Measurements from ENCODE around the gene STRN4. TPM values are rescaled to one million over a fixed set of nuclear protein-coding genes. Genes with fewer than 3 reads are reported as not detected.

Gene STRN4
- total and polyA plus RNA-seq, 2 donors (not counting 1 experiment from before 2014, with no cell fraction given): 111 to 112 TPM

GRCh38 chr19:46715975-46716671, 30.1 kb downstream of the STRN4 start:
- Histone ChIP-seq H3K4me1 (ENCODE audit: control insufficient read depth in 2 of 2, insufficient read depth in 2 of 2, low read length in 2 of 2) (peaks cover 47 to 64% of the 10 kb centered on the region in 2 donors), H3K27ac (ENCODE audit: low read length in 2 of 2) (peak overlapping the region; percentile 82 to 89), H3K4me3 (ENCODE audit: control extremely low read depth in 1 of 5, extremely low read depth in 1 of 5, insufficient read depth in 1 of 5, low read depth in 2 of 5, low read length in 4 of 5) (peak overlapping the region; percentile 77 to 99 (median 92)), H3K9ac (ENCODE audit: low read length) (peak overlapping the region; percentile 92), H3K36me3 (replicated peaks in 1 of 2; ENCODE audit: control extremely low read depth in 1 of 2, control insufficient read depth in 1 of 2, extremely low read depth in 1 of 2, insufficient read depth in 2 of 2, low read length in 1 of 2) (peaks cover 0 to 20% of the 10 kb centered on the region in 2 experiments), H2AFZ (ENCODE audit: insufficient read depth, low read depth, low read length, poor library complexity, severe bottlenecking) (peak overlapping the region; percentile 74), H3K79me2 (ENCODE audit: control insufficient read depth, insufficient read depth, low read length) (peaks cover 64% of the 10 kb centered on the region), H3K27me3 (replicated peaks in 1 of 4; ENCODE audit: control extremely low read depth in 1 of 4, control insufficient read depth in 3 of 4, insufficient read depth in 4 of 4, low read length in 3 of 4) (no peaks in the 10 kb centered on the region), H4K20me1 (ENCODE audit: control insufficient read depth, insufficient read depth, low read length, poor library complexity, severe bottlenecking) (peaks cover 36% of the 10 kb centered on the region), H3K4me2 (replicated peaks; ENCODE audit: low read depth, low read length, poor library complexity, severe bottlenecking) (peak overlapping the region; percentile 94), H3K9me3 (ENCODE audit: control extremely low read depth in 1 of 3, control insufficient read depth in 2 of 3, insufficient read depth in 1 of 3, low read length in 2 of 3) (no peaks in the 10 kb centered on the region)
- DNase-seq: peak; percentile 25
- Mint-ChIP-seq H3K4me3 (peak overlapping the region; percentile 97), H3K9me3 (ENCODE audit: insufficient read depth) (no peaks in the 10 kb centered on the region), H3K4me1 (peaks cover 56% of the 10 kb centered on the region), H3K27ac (peak overlapping the region; percentile 95), H3K27me3 (no peaks in the 10 kb centered on the region)
- ChIA-PET POLR2A (interaction anchor here (0.6 to 0.7 kb wide), 3 partner anchors 101 to 114 kb away, joined by 3 to 7 read pairs (median 3); no protein-coding TSS in a partner anchor), CTCF (interaction anchor here (4.2 to 4.4 kb wide), 2 partner anchors 12 to 13 kb away, joined by 55 to 65 read pairs; no protein-coding TSS in a partner anchor)
- ATAC-seq (ENCODE audit: low read depth): no peak
- intact Hi-C loops (cut with micrococcal nuclease): loop anchor here (2.0 to 5.0 kb wide), 2 partner anchors 71 to 99 kb away; no protein-coding TSS in a partner anchor
- TF ChIP-seq, protein P1, sequence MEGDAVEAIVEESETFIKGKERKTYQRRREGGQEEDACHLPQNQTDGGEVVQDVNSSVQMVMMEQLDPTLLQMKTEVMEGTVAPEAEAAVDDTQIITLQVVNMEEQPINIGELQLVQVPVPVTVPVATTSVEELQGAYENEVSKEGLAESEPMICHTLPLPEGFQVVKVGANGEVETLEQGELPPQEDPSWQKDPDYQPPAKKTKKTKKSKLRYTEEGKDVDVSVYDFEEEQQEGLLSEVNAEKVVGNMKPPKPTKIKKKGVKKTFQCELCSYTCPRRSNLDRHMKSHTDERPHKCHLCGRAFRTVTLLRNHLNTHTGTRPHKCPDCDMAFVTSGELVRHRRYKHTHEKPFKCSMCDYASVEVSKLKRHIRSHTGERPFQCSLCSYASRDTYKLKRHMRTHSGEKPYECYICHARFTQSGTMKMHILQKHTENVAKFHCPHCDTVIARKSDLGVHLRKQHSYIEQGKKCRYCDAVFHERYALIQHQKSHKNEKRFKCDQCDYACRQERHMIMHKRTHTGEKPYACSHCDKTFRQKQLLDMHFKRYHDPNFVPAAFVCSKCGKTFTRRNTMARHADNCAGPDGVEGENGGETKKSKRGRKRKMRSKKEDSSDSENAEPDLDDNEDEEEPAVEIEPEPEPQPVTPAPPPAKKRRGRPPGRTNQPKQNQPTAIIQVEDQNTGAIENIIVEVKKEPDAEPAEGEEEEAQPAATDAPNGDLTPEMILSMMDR (IDR thresholded peaks at IDR 0.05): no peak
- TF ChIP-seq EZH2 (IDR thresholded peaks at IDR 0.05; ENCODE audit: borderline replicate concordance, insufficient read depth, low read depth, low read length, poor library complexity, severe bottlenecking): no peak
- 1% methylated on average over 42 of the region's 42 CpGs for WGBS (ENCODE audit: insufficient coverage)

- DNase-seq (no peak), ATAC-seq (ENCODE audit: low read depth) (no peak)
- POLR2A ChIA-PET: interaction anchor here (0.6 kb wide), 2 partner anchors 21 to 101 kb away, joined by 3 read pairs; no protein-coding TSS in a partner anchor
- H3K79me2 ChIP-seq (ENCODE audit: control insufficient read depth, insufficient read depth, low read length): peaks cover 64% of the 10 kb centered on the region
- 0% methylated on average over 7 of the region's 8 CpGs for WGBS (ENCODE audit: insufficient coverage)
- H3K4me1 ChIP-seq (ENCODE audit: control insufficient read depth in 2 of 2, insufficient read depth in 2 of 2, low read length in 2 of 2): peaks cover 42 to 59% of the 10 kb centered on the region in 2 donors
- peaks cover 53% of the 10 kb centered on the region for H3K4me1 Mint-ChIP-seq
- H3K4me3 Mint-ChIP-seq: peak overlapping the region; percentile 97
- H3K4me2 ChIP-seq (replicated peaks; ENCODE audit: low read depth, low read length, poor library complexity, severe bottlenecking): peak overlapping the region; percentile 94
- CTCF ChIA-PET: interaction anchor here (1.7 to 4.4 kb wide), 4 partner anchors 12 to 125 kb away, joined by 7 to 65 read pairs (median 32); no protein-coding TSS in a partner anchor
- H3K27me3 ChIP-seq (replicated peaks in 1 of 4; ENCODE audit: control extremely low read depth in 1 of 4, control insufficient read depth in 3 of 4, insufficient read depth in 4 of 4, low read length in 3 of 4): no peaks in the 10 kb centered on the region
- H3K9ac ChIP-seq (ENCODE audit: low read length): peak overlapping the region; percentile 92
- H3K27me3 Mint-ChIP-seq: no peaks in the 10 kb centered on the region
- H4K20me1 ChIP-seq (ENCODE audit: control insufficient read depth, insufficient read depth, low read length, poor library complexity, severe bottlenecking): peaks cover 42% of the 10 kb centered on the region
- H3K4me3 ChIP-seq (ENCODE audit: control extremely low read depth in 1 of 5, extremely low read depth in 1 of 5, insufficient read depth in 1 of 5, low read depth in 2 of 5, low read length in 4 of 5): peak overlapping the region; percentile 77 to 99 (median 92)
- intact Hi-C loops (cut with micrococcal nuclease): loop anchor here (2.0 to 5.0 kb wide), 2 partner anchors 71 to 98 kb away; no protein-coding TSS in a partner anchor
- H3K27ac Mint-ChIP-seq: peak overlapping the region; percentile 91
- peaks cover 0 to 21% of the 10 kb centered on the region in 2 experiments for H3K36me3 ChIP-seq (replicated peaks in 1 of 2; ENCODE audit: control extremely low read depth in 1 of 2, control insufficient read depth in 1 of 2, extremely low read depth in 1 of 2, insufficient read depth in 2 of 2, low read length in 1 of 2)
- no peak overlapping the region for H2AFZ ChIP-seq (ENCODE audit: insufficient read depth, low read depth, low read length, poor library complexity, severe bottlenecking)
- no peaks in the 10 kb centered on the region for H3K9me3 Mint-ChIP-seq (ENCODE audit: insufficient read depth)
- H3K9me3 ChIP-seq (ENCODE audit: control extremely low read depth in 1 of 3, control insufficient read depth in 2 of 3, insufficient read depth in 1 of 3, low read length in 2 of 3): no peaks in the 10 kb centered on the region
- peak overlapping the region; percentile 82 to 89 for H3K27ac ChIP-seq (ENCODE audit: low read length in 2 of 2)
- TF ChIP-seq, protein P1 (IDR thresholded peaks at IDR 0.05): no peak
- no peak for TF ChIP-seq EZH2 (IDR thresholded peaks at IDR 0.05; ENCODE audit: borderline replicate concordance, insufficient read depth, low read depth, low read length, poor library complexity, severe bottlenecking)
Measured at GRCh38 chr19:46715620-46715974, 30.7 kb downstream of the STRN4 start.
